Loucy (cell line): ENCODE measurements around the gene GDF11.

ENCODE experiments used
- H2AFZ ChIP-seq: fragments of 200-600 bp; sonication (generic); 2 replicates; pipeline ENCODE4 v1.6.0; 2016; ENCODE audit warnings: antibody characterized with exemption, mild to moderate bottlenecking, low read length, moderate library complexity
- H3F3A ChIP-seq: fragments of 200-600 bp; 2 replicates; pipeline ENCODE4 v1.6.0; 2016; ENCODE audit warnings: antibody characterized with exemption, low read depth, mild to moderate bottlenecking
- H3K27me3 ChIP-seq: fragments of 200-600 bp; sonication (generic); 2 replicates; pipeline ENCODE4 v1.6.1; 2014; ENCODE audit warnings: low read length, mild to moderate bottlenecking; ENCODE audit not compliant: insufficient read depth, poor library complexity, severe bottlenecking
- H3K36me3 ChIP-seq: fragments of 200-600 bp; sonication (generic); 2 replicates; pipeline ENCODE4 v1.6.1; 2016; ENCODE audit warnings: low read length; ENCODE audit not compliant: insufficient read depth
- H3K4me1 ChIP-seq: fragments of 200-600 bp; sonication (generic); 2 replicates; pipeline ENCODE4 v1.5.1; 2014; ENCODE audit warnings: low read length, mild to moderate bottlenecking; ENCODE audit not compliant: insufficient read depth, poor library complexity, severe bottlenecking
- H3K4me2 ChIP-seq: fragments of 200-600 bp; sonication (generic); 2 replicates; pipeline ENCODE4 v1.6.0; 2014; ENCODE audit warnings: antibody characterized with exemption, low read length, low read depth, mild to moderate bottlenecking; ENCODE audit not compliant: poor library complexity, severe bottlenecking
- H3K4me3 ChIP-seq: fragments of 200-600 bp; sonication (generic); 2 replicates; pipeline ENCODE4 v1.5.1; 2014; ENCODE audit warnings: low read length, mild to moderate bottlenecking, mixed read lengths; ENCODE audit not compliant: poor library complexity, severe bottlenecking
- H3K79me2 ChIP-seq: fragments of 200-600 bp; sonication (generic); 2 replicates; pipeline ENCODE4 v1.6.1; 2014; ENCODE audit warnings: low read length; ENCODE audit not compliant: insufficient read depth
- H3K9ac ChIP-seq: fragments of 200-600 bp; sonication (generic); 2 replicates; pipeline ENCODE4 v1.6.0; 2014; ENCODE audit warnings: mild to moderate bottlenecking, low read depth, low read length, moderate library complexity; ENCODE audit not compliant: poor library complexity, severe bottlenecking
- H3K9me2 ChIP-seq: fragments of 200-600 bp; sonication (generic); replicated peaks from 2 replicates; pipeline ENCODE4 v1.6.1; 2016; ENCODE audit warnings: low read depth, low read length, mixed read lengths
- H3K9me3 ChIP-seq: fragments of 200-600 bp; sonication (generic); 2 replicates; pipeline ENCODE4 v1.6.1; 2014; ENCODE audit warnings: mild to moderate bottlenecking, antibody characterized with exemption, low read length, low read depth; ENCODE audit not compliant: insufficient read depth
- H4K20me1 ChIP-seq: fragments of 200-600 bp; sonication (generic); 2 replicates; pipeline ENCODE4 v1.6.0; 2014; ENCODE audit warnings: antibody characterized with exemption, low read length, mild to moderate bottlenecking; ENCODE audit not compliant: insufficient read depth, poor library complexity, severe bottlenecking
- EZH2phosphoT487 ChIP-seq: fragments of 200-600 bp; IDR thresholded peaks from 2 replicates; pipeline ENCODE4 v1.6.1; 2018; ENCODE audit warnings: antibody characterized with exemption, mild to moderate bottlenecking, moderate library complexity, borderline replicate concordance
- TF ChIP-seq, protein P1 (sequence below): fragments of 200-600 bp; sonication (generic); conservative IDR thresholded peaks from 2 replicates; pipeline ENCODE4 v1.5.1; 2014; ENCODE audit warnings: mild to moderate bottlenecking, antibody characterized with exemption, low read length

The GDF11 gene

DNA sequence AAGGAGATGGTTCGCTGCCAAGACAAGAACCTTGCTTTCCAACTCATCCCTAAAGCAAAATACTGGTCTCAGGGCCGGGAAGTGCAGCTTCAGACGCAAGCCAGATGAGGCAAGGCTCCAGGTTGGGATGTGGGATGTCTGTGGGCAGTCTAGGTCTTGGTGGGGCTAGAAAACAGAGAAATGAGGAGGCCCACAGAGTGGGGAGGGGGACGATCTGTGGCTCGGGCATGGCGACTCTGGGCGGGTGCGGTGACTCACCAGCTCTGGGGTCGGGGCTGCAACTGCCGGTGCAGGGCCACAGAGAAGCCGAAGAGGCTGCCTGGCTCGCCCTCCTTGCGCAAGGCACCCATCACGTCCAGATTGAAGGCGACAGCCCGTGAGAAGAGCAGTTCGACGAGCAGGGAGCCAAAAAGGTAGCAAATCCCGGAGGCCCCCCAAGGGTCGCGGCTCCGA, 35.7 kb upstream of the GDF11 start:
- TF ChIP-seq, protein P1, sequence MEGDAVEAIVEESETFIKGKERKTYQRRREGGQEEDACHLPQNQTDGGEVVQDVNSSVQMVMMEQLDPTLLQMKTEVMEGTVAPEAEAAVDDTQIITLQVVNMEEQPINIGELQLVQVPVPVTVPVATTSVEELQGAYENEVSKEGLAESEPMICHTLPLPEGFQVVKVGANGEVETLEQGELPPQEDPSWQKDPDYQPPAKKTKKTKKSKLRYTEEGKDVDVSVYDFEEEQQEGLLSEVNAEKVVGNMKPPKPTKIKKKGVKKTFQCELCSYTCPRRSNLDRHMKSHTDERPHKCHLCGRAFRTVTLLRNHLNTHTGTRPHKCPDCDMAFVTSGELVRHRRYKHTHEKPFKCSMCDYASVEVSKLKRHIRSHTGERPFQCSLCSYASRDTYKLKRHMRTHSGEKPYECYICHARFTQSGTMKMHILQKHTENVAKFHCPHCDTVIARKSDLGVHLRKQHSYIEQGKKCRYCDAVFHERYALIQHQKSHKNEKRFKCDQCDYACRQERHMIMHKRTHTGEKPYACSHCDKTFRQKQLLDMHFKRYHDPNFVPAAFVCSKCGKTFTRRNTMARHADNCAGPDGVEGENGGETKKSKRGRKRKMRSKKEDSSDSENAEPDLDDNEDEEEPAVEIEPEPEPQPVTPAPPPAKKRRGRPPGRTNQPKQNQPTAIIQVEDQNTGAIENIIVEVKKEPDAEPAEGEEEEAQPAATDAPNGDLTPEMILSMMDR, result no peak
- no peak for TF ChIP-seq EZH2phosphoT487
- Histone ChIP-seq H2AFZ (0 out of 2 replicates have a peak overlapping the region, but pooled peaks have one; percentile 17), H3K4me3 (peak overlapping the region; percentile 56), H3K9me2 (no peaks in the 10 kb centered on the region), H3K36me3 (no peaks in the 10 kb centered on the region), H3K9ac (no peak overlapping the region), H3K27me3 (no peaks in the 10 kb centered on the region), H3K4me2 (peak overlapping the region; percentile 93), H3K9me3 (no peaks in the 10 kb centered on the region), H3K4me1 (peaks cover 14% of the 10 kb centered on the region), H3F3A (no peaks in the 10 kb centered on the region), H3K79me2 (no peaks in the 10 kb centered on the region), H4K20me1 (no peaks in the 10 kb centered on the region)

DNA sequence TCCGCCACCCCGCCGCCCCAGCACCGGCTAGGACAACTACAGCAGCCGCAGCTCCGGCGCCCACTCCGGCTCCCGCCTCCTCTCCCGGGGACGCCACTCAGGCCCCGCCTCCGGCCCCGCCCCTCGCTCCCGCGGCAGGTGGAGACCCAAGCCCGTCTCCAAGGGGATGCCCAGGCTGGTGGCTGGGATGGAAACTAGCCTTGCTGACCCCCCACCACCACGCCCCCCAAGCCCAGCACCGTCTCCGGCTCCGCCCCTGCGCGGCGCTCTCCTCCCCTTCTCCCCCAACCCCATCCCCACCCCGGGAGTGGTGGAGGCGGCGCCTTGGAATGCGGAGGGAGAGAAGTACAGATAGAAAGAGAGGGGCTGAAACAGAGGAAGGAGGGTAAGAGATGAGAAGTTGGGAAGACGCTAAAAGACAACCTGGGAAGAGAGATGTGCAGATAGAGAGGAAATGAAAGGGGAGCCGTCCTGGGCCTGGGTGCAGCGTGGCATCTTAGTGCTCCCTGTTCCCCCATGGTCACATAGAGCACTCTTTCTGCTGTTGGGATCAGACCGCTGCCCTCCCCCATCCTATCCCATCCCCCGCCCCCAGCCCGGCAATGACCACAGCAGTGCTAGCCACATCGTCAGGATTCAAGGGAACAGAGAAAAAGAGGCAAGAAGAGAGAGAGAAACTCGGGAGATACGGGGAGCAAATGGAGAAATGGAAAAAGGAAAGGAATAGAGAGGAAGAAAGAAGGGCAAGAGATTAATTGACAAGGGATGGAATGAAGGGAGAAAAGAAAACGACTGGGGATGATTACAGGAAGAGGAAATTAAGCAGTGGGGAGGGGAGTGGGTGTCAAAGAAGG, 34.9 kb upstream of the GDF11 start, which contains the start of gene ITGA7:
Gene ITGA7, minus strand, starts transcription at position 64 of the 854 bp plus-strand sequence. CDS start 222 bp downstream, outside the sequence.
- Histone ChIP-seq H3K9ac (peak within 1 kb of the TSS; percentile 49), H3K4me3 (peak within 1 kb of the TSS; percentile 75), H3K9me2 (no peaks in the 10 kb centered on the region), H3K9me3 (no peaks in the 10 kb centered on the region), H3K4me2 (peak within 1 kb of the TSS; percentile 93), H3K36me3 (no peaks in the 10 kb centered on the region), H3K4me1 (peaks cover 14% of the 10 kb centered on the region), H2AFZ (peak within 1 kb of the TSS; percentile 96), H4K20me1 (no peaks in the 10 kb centered on the region), H3F3A (no peaks in the 10 kb centered on the region), H3K79me2 (no peaks in the 10 kb centered on the region), H3K27me3 (no peaks in the 10 kb centered on the region)
- TF ChIP-seq, protein P1, result no peak
- TF ChIP-seq EZH2phosphoT487, result no peak

- Histone ChIP-seq H3K9me2 (no peaks in the 10 kb centered on the region), H3K79me2 (no peaks in the 10 kb centered on the region), H3K4me3 (peak overlapping the region; percentile 75), H3K4me2 (peak overlapping the region; percentile 93), H3K27me3 (no peaks in the 10 kb centered on the region), H4K20me1 (no peaks in the 10 kb centered on the region), H3K9ac (peak overlapping the region; percentile 49), H3F3A (no peaks in the 10 kb centered on the region), H3K36me3 (no peaks in the 10 kb centered on the region), H3K4me1 (peaks cover 14% of the 10 kb centered on the region), H2AFZ (peak overlapping the region; percentile 96), H3K9me3 (no peaks in the 10 kb centered on the region)
- TF ChIP-seq, protein P1, result no peak
- TF ChIP-seq EZH2phosphoT487, result no peak
Observed at GRCh38 chr12:55708695-55709233, 34.2 kb upstream of the GDF11 start.
